OCI-LY7 (cell line): ENCODE measurements around the gene AMOTL2. TPM values are rescaled to one million over a fixed set of nuclear protein-coding genes. Genes with fewer than 3 reads are reported as not detected.

ENCODE experiments used
- BruUV-seq: library from RNA; stranded (reverse); fragments of 400-500 nt; replicated peaks from 2 replicates; lab custom pipeline; 2021; lab: Mats Ljungman, UMichigan
- CTCF ChIA-PET: fragments of 300-600 bp; sonication (Branson Sonifier 250); formaldehyde crosslinking; loops from one replicate; lab custom pipeline; 2022; ENCODE audit warnings: antibody characterized with exemption; ENCODE audit not compliant: unreplicated experiment; lab: Charles Lee
- POLR2A ChIA-PET: fragments of 300-600 bp; sonication (Branson Sonifier 250); formaldehyde crosslinking; loops from one replicate; lab custom pipeline; 2022; ENCODE audit warnings: antibody characterized with exemption; lab: Charles Lee
- DNase-seq: peaks from one replicate; pipeline ENCODE4 v3.0.0-alpha.2; 2015; ENCODE audit warnings: low spot score
- H2AFZ ChIP-seq: fragments of 200-600 bp; sonication (generic), shearing (Covaris generic); 2 replicates; pipeline ENCODE4 v1.6.1; 2014; ENCODE audit warnings: mild to moderate bottlenecking, antibody characterized with exemption, low read length, moderate library complexity
- H3K27ac ChIP-seq: fragments of 200-600 bp; sonication (generic); 2 replicates; pipeline ENCODE4 v1.5.1; 2014; ENCODE audit warnings: mixed run types, low read depth, mild to moderate bottlenecking, moderate library complexity, low read length, inconsistent platforms; ENCODE audit not compliant: poor library complexity, severe bottlenecking
- H3K36me3 ChIP-seq: fragments of 200-600 bp; sonication (generic); 2 replicates; pipeline ENCODE4 v1.6.1; 2014; ENCODE audit warnings: mild to moderate bottlenecking, antibody characterized with exemption, low read length, moderate library complexity, mixed read lengths; ENCODE audit not compliant: insufficient read depth
- H3K4me1 ChIP-seq: fragments of 200-600 bp; sonication (generic); 2 replicates; pipeline ENCODE4 v1.5.1; 2014; ENCODE audit warnings: mild to moderate bottlenecking, low read length; ENCODE audit not compliant: insufficient read depth, poor library complexity, severe bottlenecking
- H3K4me2 ChIP-seq: fragments of 200-600 bp; sonication (generic); 2 replicates; pipeline ENCODE4 v1.6.1; 2014; ENCODE audit warnings: mild to moderate bottlenecking, low read length
- H3K4me3 ChIP-seq: fragments of 200-600 bp; sonication (generic); 2 replicates; pipeline ENCODE4 v1.5.1; 2014; ENCODE audit warnings: mild to moderate bottlenecking, low read depth, low read length; ENCODE audit not compliant: poor library complexity, severe bottlenecking
- H3K79me2 ChIP-seq: fragments of 200-600 bp; sonication (generic); 2 replicates; pipeline ENCODE4 v1.6.1; 2016; ENCODE audit warnings: low read depth, mild to moderate bottlenecking, low read length, moderate library complexity, mixed read lengths; ENCODE audit not compliant: insufficient read depth
- H3K9me2 ChIP-seq: fragments of 200-600 bp; sonication (generic); 2 replicates; pipeline ENCODE4 v1.6.1; 2016; ENCODE audit warnings: mild to moderate bottlenecking, low read length, mixed read lengths; ENCODE audit not compliant: insufficient read depth
- H3K9me3 ChIP-seq: fragments of 200-600 bp; sonication (generic); 2 replicates; pipeline ENCODE4 v1.6.1; 2014; ENCODE audit warnings: mild to moderate bottlenecking, mixed run types, low read length, mixed read lengths
- H4K20me1 ChIP-seq: fragments of 200-600 bp; sonication (generic); 2 replicates; pipeline ENCODE4 v1.6.1; 2014; ENCODE audit warnings: mild to moderate bottlenecking, antibody characterized with exemption, low read length, moderate library complexity, mixed read lengths; ENCODE audit not compliant: insufficient read depth
- CTCF ChIP-seq: fragments of 200-600 bp; sonication (generic); conservative IDR thresholded peaks from 2 replicates; pipeline ENCODE4 v1.5.1; 2014; ENCODE audit warnings: mild to moderate bottlenecking, antibody characterized with exemption, low read length, moderate library complexity, mixed read lengths
- EZH2phosphoT487 ChIP-seq: fragments of 200-600 bp; sonication (generic); IDR thresholded peaks from 2 replicates; pipeline ENCODE4 v1.6.1; 2018; ENCODE audit warnings: low read depth, borderline replicate concordance, mild to moderate bottlenecking, mixed run types, antibody characterized with exemption, low read length, moderate library complexity, mixed read lengths
- intact Hi-C: fragments of 100-400 bp; cut with micrococcal nuclease; formaldehyde crosslinking; loops from one replicate; pipeline ENCODE4 v1.10.0; 2022; ENCODE audit not compliant: unreplicated experiment
- total RNA-seq, 2 experiments: library from RNA; depleted of rRNA in 1 of 2; stranded (reverse); fragments of >200 nt in 1 of 2; shearing (Covaris generic) in 1 of 2; gene quantifications; 2 replicates each; pipeline ENCODE4 v1.2.3, GENCODE V29; 2014 to 2022

Gene AMOTL2
- total RNA-seq, 2 experiments from 2014 or later = not detected

- H3K79me2 ChIP-seq = no peaks in the 10 kb centered on the region
- H3K4me3 ChIP-seq = no peak overlapping the region
- no peaks in the 10 kb centered on the region for H4K20me1 ChIP-seq
- H3K4me1 ChIP-seq = peaks cover 14% of the 10 kb centered on the region
- no TSS peak for BruUV-seq
- H3K4me2 ChIP-seq = peak overlapping the region; percentile 45
- ChIA-PET CTCF (interaction anchor here (0.8 kb wide), 1 partner anchor 17 kb away, joined by 3 read pairs; no protein-coding TSS in a partner anchor), POLR2A (no interaction called here)
- H2AFZ ChIP-seq = no peak overlapping the region
- H3K9me3 ChIP-seq = no peaks in the 10 kb centered on the region
- intact Hi-C loops = no loop called here
- H3K27ac ChIP-seq = no peak overlapping the region
- H3K9me2 ChIP-seq = no peaks in the 10 kb centered on the region
- H3K36me3 ChIP-seq = no peaks in the 10 kb centered on the region
- no peak for TF ChIP-seq CTCF
- peak; percentile 32 for DNase-seq
Measured at GRCh38 chr3:134364936-134365765, 9.1 kb downstream of the AMOTL2 start.

GRCh38 chr3:134364061-134364935, 9.9 kb downstream of the AMOTL2 start:
- no peak for DNase-seq
- no TSS peak for BruUV-seq
- ChIA-PET POLR2A (no interaction called here), CTCF (interaction anchor here (0.8 kb wide), 1 partner anchor 18 kb away, joined by 3 read pairs; no protein-coding TSS in a partner anchor)
- no peaks in the 10 kb centered on the region for H4K20me1 ChIP-seq
- H2AFZ ChIP-seq = no peak overlapping the region
- no peaks in the 10 kb centered on the region for H3K79me2 ChIP-seq
- no peaks in the 10 kb centered on the region for H3K36me3 ChIP-seq
- no peak for TF ChIP-seq CTCF
- no peak for TF ChIP-seq EZH2phosphoT487
- peak overlapping the region; percentile 45 for H3K4me2 ChIP-seq
- H3K4me3 ChIP-seq = no peak overlapping the region
- no peak overlapping the region for H3K27ac ChIP-seq
- peaks cover 14% of the 10 kb centered on the region for H3K4me1 ChIP-seq
- intact Hi-C loops = no loop called here
- H3K9me3 ChIP-seq = no peaks in the 10 kb centered on the region
- no peaks in the 10 kb centered on the region for H3K9me2 ChIP-seq
